Left renal cortex interstitium (tissue), 4 donors: ENCODE data around the gene GPR183. TPM values are rescaled to one million over a fixed set of nuclear protein-coding genes. Genes with fewer than 3 reads are reported as not detected.

Experiments
- DNase-seq, 4 donors: peaks; one replicate each; pipeline ENCODE4 v3.0.0-alpha.2; 2013; ENCODE audit warnings: low read depth in 4 of 4, low spot score in 2 of 4, missing footprints in 1 of 4
- polyA plus RNA-seq, 4 donors: library from polyadenylated mRNA; unstranded; fragments of 120-200 nt; gene quantifications; one replicate each; pipeline ENCODE4 v1.2.1, GENCODE V29; 2013; ENCODE audit not compliant: insufficient read length in 4 of 4

GPR183 gene
- polyA plus RNA-seq, 4 donors, result 2.1 to 5.0 (median 2.3) TPM

- no peak for DNase-seq
Observed at GRCh38 chr13:99296398-99296797, 10.8 kb downstream of the GPR183 start.

- DNase-seq, result no peak
Observed at GRCh38 chr13:99295488-99296252, 11.5 kb downstream of the GPR183 start.

DNA sequence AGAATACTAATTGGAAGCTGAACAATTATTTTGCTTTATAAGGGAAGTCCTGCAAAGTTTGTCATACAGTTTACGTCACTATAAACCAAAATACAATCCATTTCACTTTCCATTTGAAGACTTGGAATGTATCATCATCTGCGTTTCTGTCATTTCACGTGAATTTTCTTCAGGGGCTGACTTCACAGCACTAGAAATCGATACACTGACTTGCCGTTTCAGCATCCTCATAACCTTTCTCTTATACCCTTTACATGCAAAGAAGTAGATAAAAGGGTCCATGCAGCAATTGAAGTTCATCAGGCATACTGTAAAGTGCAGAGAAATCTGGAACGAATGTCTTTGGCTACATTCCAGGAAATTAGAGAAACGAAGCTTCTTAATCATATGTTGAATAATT, 12.2 kb downstream of the GPR183 start:
- no peak for DNase-seq

GRCh38 chr13:99294198-99294597, 13.0 kb downstream of the GPR183 start:
- no peak for DNase-seq

- no peak for DNase-seq
Observed at GRCh38 chr13:99293178-99293577, 14.0 kb downstream of the GPR183 start.

DNA sequence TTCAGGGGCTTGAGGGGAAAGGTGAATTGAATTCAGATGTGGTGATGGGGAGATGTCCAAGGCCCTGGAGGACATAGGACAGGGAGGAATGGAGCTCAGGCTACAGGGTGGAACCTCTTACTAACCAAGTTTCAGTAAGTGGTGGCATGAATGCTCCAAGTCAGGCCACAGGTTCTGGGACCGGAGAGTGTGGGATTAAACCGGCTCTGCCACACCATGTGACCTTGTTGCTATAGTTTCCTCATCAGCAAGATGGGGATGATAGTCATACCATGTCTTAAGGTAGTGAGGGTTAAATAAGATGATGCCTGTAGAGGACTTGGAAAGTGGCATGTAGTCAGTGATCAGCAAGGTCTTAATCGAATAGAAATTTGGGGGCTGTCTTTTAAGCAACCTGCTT, 16.3 kb downstream of the GPR183 start:
- no peak for DNase-seq

- no peak for DNase-seq
Observed at GRCh38 chr13:99289674-99290337, 17.4 kb downstream of the GPR183 start.

DNA sequence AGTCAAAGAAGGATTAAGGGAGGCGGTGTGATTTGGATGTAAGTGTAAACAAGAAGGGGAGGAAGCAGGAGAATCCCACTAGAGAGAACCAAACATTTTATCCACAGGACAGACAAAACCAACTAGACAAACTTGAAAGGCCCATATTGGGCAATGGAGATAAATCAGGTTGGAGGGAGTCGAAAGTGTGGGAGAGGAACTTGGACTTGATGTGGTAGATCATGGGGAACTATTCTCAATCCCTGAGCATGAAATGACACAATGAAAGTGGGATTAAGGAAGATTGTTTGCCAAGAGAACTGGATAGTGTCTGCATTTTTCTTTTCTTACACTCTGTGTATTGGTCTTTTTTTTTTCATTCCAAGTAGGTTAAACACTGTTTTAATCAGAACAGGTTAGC, 17.9 kb downstream of the GPR183 start:
- DNase-seq, result no peak

GRCh38 chr13:99288089-99288488, 19.1 kb downstream of the GPR183 start:
- no peak for DNase-seq

DNA sequence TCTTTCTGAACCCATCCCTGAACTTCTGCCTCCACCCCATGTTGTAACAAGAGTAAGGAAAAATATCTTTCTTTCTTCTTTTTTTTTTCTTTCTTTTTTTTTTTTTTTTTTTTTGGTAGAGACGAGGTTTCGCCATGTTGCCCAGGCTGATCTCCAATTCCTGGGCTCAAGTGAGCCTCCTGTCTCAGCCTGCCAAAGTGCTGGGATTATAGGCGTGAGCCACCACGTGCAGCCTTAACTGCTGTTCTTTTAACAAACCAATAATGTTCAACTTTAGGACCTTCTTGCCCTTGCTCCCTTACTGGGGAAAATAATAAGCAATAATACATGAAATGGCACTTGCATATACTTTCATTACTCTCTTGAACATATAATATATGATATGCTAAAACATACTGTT, 19.6 kb downstream of the GPR183 start:
- DNase-seq, result no peak

DNA sequence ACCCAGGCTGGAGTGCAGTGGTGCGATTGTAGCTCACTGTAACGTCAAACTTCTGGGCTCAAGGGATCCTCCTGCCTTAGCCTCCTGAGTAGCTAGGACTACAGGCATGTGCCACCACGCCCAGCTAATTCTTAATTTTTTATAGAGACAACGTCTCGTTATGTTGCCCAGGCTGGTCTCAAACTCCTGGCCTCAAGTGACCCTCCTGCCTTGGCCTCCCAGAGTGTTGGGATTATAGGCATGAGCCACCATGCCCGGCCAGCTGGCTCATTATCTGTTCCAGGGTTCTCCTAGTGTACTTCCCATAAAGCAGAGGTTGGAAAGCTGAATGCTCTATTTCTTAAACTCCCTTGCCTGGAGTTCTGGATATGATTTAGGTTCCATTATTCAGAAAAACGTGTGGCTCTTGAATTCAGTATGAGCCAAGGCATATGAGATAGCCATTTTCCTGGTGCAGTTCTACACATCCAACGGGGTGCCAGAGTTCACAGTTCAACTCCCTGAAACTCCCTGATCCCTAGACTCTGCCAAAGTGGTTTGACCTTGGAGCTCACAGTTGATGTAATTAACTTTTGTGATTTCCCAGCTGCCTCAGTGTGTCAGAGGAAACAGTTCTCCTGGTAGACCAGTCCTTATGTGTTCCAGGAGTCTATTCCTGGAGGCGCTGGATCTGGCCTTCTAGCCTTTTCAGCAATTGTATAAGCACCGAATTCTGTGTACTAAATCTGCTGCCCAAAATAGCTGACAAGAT, 21.6 kb downstream of the GPR183 start:
- no peak for DNase-seq

DNA sequence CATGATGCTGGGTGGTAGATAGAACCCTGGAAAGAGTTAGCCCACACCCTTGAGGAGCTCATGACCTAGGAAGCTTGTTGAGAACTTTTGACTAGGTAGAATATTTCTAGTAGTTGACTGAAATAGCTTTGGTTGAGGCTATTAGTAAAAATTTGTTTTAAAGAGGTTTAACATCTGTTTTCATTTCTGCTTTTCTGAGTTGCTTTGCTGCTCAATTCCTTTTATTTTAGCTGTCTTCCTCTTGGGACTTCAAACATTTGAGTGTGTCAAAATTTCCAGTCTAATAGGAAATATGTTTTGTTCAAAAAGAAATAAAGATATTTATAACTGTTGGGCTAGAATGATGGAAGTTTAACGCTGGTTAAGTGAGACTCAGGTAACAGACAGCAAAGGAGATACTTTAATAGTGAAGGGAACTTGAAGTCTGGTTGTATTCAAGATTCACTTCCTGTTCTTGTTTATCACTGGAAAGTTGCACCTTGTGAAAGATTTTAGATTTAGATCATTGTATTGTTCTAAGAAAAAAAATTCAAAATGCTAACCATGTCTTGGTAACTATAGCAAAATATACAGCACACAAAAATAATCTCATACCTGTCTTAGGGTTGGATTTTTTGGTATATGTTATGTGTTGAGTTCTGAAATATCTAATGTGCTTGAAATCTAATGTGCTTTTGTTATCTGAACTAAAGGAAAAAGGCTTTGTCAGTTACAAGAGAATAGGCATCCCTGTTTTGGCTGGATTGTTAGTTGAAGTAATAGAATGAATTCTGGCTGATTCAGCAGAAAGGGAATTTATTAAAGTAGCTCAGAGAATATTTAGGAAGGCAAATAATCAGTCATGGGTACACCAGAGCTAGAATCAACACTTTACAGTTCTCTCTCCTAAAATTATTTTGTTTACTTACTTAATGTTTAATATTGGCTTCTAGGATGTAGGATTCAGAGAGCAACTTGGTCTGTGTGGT, 24.7 kb downstream of the GPR183 start:
- no peak for DNase-seq

- DNase-seq, result no peak
Observed at GRCh38 chr13:99281811-99282263, 25.4 kb downstream of the GPR183 start.

DNA sequence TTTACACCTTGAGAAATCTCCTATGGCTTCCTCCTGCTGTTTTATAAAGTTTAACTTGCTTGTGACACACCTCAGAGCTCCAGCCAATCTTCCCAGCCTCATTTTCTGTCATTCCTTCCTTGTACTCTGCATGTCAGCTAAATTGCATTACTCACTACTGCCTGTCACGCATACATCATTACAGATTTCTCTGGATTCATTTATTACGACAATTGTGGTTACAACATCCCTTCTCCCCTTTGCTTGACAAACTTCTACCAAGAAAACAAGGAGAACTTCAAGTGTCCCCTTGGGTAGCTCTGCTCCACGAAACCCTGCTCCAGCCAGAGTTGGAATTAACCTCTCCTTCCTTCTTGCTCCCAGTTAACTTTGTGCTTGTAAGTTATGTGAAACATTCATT, 27.0 kb downstream of the GPR183 start:
- no peak for DNase-seq

- no peak for DNase-seq
Observed at GRCh38 chr13:99279637-99280036, 27.6 kb downstream of the GPR183 start.

GRCh38 chr13:99278843-99279242, 28.4 kb downstream of the GPR183 start:
- no peak for DNase-seq

DNA sequence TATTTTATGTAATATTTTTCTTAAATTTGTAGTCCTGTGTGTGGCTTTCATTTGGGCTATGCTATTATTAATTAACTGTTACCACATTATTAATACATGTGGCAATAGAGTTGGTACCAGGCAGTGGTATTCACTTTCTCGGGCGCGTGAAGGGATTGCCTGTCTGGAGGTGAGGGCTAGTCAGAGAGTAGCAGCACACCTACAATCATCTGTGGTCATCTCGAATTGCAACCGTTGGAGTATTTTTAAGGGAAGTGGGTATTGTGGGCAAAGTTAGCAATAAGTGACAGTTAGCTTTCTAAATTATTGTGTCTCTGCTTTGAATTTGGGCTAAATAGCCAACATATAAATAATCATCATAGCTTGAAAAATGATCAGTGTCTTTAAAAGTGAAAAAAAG, 29.0 kb downstream of the GPR183 start:
- no peak for DNase-seq

GRCh38 chr13:99277629-99278028, 29.6 kb downstream of the GPR183 start:
- DNase-seq, result no peak

- no peak for DNase-seq
Observed at GRCh38 chr13:99276706-99277105, 30.5 kb downstream of the GPR183 start.

GRCh38 chr13:99275093-99275469, 32.1 kb downstream of the GPR183 start:
- no peak for DNase-seq
